Nephron progenitor cell (in vitro differentiated cells): Measurements from ENCODE around the gene FAM234B.

Source experiments
- DNase-seq: peaks from one replicate; pipeline ENCODE4 v3.0.0; 2021
- H3K27ac Mint-ChIP-seq: 2 replicates; pipeline ENCODE4 v1.8.0; 2021; ENCODE audit warnings: mild to moderate bottlenecking, moderate library complexity, mixed read lengths
- H3K27me3 Mint-ChIP-seq: 2 replicates; pipeline ENCODE4 v1.8.0; 2021; ENCODE audit warnings: mild to moderate bottlenecking, low read depth, mixed read lengths; ENCODE audit not compliant: poor library complexity
- H3K36me3 Mint-ChIP-seq: 2 replicates; pipeline ENCODE4 v1.8.0; 2021; ENCODE audit warnings: low read depth, mixed read lengths
- H3K4me1 Mint-ChIP-seq: 2 replicates; pipeline ENCODE4 v1.8.0; 2021; ENCODE audit warnings: mixed read lengths
- H3K4me3 Mint-ChIP-seq: 2 replicates; pipeline ENCODE4 v1.8.0; 2021; ENCODE audit warnings: mild to moderate bottlenecking, moderate library complexity, mixed read lengths
- H3K9me3 Mint-ChIP-seq: 2 replicates; pipeline ENCODE4 v1.8.0; 2021; ENCODE audit warnings: mild to moderate bottlenecking, moderate library complexity, mixed read lengths
- TF ChIP-seq, protein P1 (sequence below): fragments of 200-600 bp; sonication (generic); IDR thresholded peaks from 2 replicates; pipeline ENCODE4 v1.5.0; 2021; ENCODE audit warnings: antibody characterized with exemption

The FAM234B gene

DNA sequence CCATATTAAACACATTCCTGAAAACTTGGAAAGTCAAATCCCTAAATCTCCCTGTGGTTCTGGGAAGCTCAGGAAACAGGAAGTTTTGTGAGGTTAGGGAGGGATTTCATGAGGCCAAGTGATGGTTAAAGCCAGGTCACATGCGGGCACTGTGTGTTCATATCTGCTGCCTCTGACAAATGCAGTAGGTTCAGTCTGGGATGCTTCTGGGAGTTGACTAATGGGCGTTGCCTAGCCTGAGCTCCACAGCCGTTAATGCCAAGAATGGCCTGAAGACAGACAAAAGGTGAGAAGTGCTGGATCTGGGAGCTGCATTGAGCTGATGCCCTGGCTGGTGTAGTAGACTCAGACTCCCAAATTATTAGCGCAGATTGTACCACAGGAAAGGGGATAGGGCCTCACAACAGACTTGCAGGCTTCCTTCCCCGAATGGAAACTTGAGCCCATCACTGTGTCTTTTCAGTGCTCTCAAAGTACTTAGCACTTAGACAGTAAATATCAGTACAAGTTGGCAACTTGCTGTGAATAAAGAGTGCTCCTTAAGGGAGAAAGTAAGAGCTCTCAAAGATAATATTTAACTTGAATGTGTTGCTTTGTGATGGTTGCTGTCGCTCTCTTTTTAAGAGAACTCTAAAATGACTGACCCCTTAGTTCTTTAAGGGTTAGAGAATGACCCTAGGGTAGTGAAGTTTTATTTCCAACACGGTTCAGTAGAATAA lies 41.9 kb downstream of the FAM234B start:
- Mint-ChIP-seq H3K27ac (peak overlapping the region; percentile 66), H3K9me3 (no peaks in the 10 kb centered on the region), H3K36me3 (peaks cover 40% of the 10 kb centered on the region), H3K27me3 (peaks cover 18% of the 10 kb centered on the region), H3K4me3 (no peak overlapping the region), H3K4me1 (peaks cover 13% of the 10 kb centered on the region)
- TF ChIP-seq, protein P1, sequence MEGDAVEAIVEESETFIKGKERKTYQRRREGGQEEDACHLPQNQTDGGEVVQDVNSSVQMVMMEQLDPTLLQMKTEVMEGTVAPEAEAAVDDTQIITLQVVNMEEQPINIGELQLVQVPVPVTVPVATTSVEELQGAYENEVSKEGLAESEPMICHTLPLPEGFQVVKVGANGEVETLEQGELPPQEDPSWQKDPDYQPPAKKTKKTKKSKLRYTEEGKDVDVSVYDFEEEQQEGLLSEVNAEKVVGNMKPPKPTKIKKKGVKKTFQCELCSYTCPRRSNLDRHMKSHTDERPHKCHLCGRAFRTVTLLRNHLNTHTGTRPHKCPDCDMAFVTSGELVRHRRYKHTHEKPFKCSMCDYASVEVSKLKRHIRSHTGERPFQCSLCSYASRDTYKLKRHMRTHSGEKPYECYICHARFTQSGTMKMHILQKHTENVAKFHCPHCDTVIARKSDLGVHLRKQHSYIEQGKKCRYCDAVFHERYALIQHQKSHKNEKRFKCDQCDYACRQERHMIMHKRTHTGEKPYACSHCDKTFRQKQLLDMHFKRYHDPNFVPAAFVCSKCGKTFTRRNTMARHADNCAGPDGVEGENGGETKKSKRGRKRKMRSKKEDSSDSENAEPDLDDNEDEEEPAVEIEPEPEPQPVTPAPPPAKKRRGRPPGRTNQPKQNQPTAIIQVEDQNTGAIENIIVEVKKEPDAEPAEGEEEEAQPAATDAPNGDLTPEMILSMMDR, result no peak
- no peak for DNase-seq

DNA sequence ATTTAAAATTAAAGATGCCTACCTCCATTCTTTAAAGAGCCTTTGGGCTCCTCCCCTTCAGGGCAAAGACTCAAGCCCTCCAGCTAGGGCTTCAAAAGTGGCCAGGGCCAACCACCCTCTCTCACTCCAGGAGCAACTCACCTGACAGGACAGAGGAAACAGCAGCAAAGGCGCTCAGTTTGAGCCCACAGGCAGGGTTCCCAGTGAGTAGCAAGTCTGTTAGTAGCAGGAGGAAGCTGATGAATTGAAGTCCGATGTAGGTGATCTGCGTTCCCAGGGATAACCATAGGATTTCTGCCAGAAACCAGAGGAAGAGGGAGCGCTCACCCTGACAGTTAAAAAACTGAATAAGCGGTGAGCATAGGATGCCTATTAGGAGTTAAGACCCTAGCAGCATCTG lies 43.6 kb downstream of the FAM234B start:
- Mint-ChIP-seq H3K27ac (no peak overlapping the region), H3K4me3 (no peak overlapping the region), H3K9me3 (no peaks in the 10 kb centered on the region), H3K36me3 (peaks cover 35% of the 10 kb centered on the region), H3K4me1 (peaks cover 15% of the 10 kb centered on the region), H3K27me3 (peaks cover 18% of the 10 kb centered on the region)
- DNase-seq, result no peak
- TF ChIP-seq, protein P1, result no peak

DNA sequence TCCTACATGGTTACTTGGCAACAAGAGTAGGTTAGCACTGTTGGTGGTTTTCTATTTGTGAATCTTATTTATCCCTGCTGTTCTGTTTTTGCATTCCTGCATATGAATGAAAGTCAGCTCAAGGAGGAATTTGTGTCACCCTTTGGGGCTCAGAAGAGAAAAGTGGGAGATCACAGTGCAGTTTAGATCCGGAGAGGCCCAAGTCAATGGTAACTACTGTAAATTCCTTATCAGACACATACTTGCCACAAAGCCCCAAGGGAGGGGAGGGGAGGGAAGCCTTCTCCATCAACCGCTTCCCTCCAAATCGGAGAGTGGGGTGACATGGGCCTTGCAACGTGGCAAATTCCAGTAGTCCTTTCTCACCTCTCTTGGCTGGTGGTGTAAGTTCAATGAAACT lies 44.3 kb downstream of the FAM234B start:
- no peak for DNase-seq
- TF ChIP-seq, protein P1, result no peak
- Mint-ChIP-seq H3K9me3 (no peaks in the 10 kb centered on the region), H3K27ac (no peak overlapping the region), H3K27me3 (peaks cover 18% of the 10 kb centered on the region), H3K36me3 (peaks cover 29% of the 10 kb centered on the region), H3K4me3 (no peak overlapping the region), H3K4me1 (peaks cover 15% of the 10 kb centered on the region)

DNA sequence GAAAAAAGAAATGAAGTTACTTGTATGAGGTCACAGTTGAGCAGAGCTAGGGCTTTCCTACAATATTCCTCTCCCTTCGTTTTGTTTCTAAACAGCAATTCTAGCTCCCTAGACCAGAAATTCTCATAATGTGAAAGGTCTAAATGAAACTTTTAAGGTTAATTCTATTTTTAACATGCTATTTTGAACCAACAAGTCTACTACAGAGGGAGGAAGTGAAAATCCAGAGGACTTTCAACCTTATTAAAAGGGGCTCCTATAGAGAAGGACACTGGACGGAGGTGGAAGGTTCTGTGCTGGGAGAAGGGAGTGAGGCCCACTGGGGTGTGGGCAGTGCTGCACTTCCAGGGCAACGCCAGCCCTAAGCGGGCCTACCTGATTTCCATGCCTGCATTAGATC lies 45.9 kb downstream of the FAM234B start:
- Mint-ChIP-seq H3K9me3 (no peaks in the 10 kb centered on the region), H3K27ac (no peak overlapping the region), H3K36me3 (peaks cover 17% of the 10 kb centered on the region), H3K4me1 (peaks cover 15% of the 10 kb centered on the region), H3K27me3 (peaks cover 18% of the 10 kb centered on the region), H3K4me3 (no peak overlapping the region)
- DNase-seq, result no peak
- TF ChIP-seq, protein P1, result no peak

DNA sequence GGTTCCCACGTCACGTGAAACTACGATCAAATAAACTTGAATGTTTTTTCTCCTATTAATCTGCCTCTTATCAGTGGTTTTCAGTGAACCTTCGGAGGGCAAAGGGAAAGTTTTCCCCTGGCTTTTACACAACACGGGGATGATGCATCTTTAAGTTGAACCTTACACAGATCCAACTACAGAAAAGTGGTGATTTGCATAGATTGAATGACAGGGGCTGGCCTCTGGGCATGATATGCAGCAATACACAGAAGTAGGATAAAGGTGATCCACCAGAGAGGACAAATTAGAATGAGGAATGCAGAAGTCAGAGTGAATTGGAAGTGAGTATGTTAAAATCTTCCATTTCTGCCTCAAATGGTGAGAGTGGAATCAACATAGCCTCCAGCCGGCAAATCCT lies 47.7 kb downstream of the FAM234B start:
- TF ChIP-seq, protein P1, result no peak
- no peak for DNase-seq
- Mint-ChIP-seq H3K36me3 (peaks cover 10% of the 10 kb centered on the region), H3K4me1 (peaks cover 4% of the 10 kb centered on the region), H3K27ac (peak overlapping the region; percentile 60), H3K9me3 (no peaks in the 10 kb centered on the region), H3K27me3 (peaks cover 18% of the 10 kb centered on the region), H3K4me3 (no peak overlapping the region)
